Spleen (tissue), 11 donors: ENCODE measurements around the gene SMAD5. TPM values are rescaled to one million over a fixed set of nuclear protein-coding genes. Genes with fewer than 3 reads are reported as not detected.

Experiments used
- DNase-seq: peaks from one replicate; pipeline ENCODE4 v3.0.0-alpha.2; 2020
- H3K27ac ChIP-seq, 8 donors: fragments of 200-600 bp; sonication (generic) in 7 of 8; 1 replicate in 4 of 8; 2 replicates in 4 of 8; pipeline versions ENCODE4 v1.5.0 to v1.8.0; 2016 to 2021; ENCODE audit warnings: inconsistent platforms in 4 of 8, mild to moderate bottlenecking in 4 of 8, moderate library complexity in 1 of 8
- H3K27me3 ChIP-seq, 7 donors: fragments of 200-600 bp; sonication (generic) in 6 of 7; replicated peaks in 1 of 7; 1 replicate in 4 of 7; 2 replicates in 3 of 7; pipeline versions ENCODE4 v1.5.0 to v1.8.0; 2016 to 2021; ENCODE audit warnings: inconsistent platforms in 3 of 7, mild to moderate bottlenecking in 1 of 7
- H3K36me3 ChIP-seq, 6 donors: fragments of 200-600 bp; sonication (generic) in 5 of 6; 1 replicate in 4 of 6; 2 replicates in 2 of 6; pipeline versions ENCODE4 v1.5.0 to v1.8.0; 2016 to 2021; ENCODE audit warnings: inconsistent platforms in 2 of 6
- H3K4me1 ChIP-seq, 6 donors: fragments of 200-600 bp; sonication (generic) in 5 of 6; 1 replicate in 3 of 6; 2 replicates in 3 of 6; pipeline versions ENCODE4 v1.5.0 to v1.8.0; 2016 to 2021; ENCODE audit warnings: inconsistent platforms in 3 of 6
- H3K4me3 ChIP-seq, 8 donors: fragments of 200-600 bp; sonication (generic) in 7 of 8; 1 replicate in 4 of 8; 2 replicates in 4 of 8; pipeline versions ENCODE4 v1.5.0 to v1.8.0; 2016 to 2021; ENCODE audit warnings: inconsistent platforms in 4 of 8, mild to moderate bottlenecking in 4 of 8, moderate library complexity in 2 of 8
- H3K9me3 ChIP-seq, 8 donors: fragments of 200-600 bp; sonication (generic) in 7 of 8; 1 replicate in 4 of 8; 2 replicates in 4 of 8; pipeline versions ENCODE4 v1.5.0 to v1.8.0; 2016 to 2021; ENCODE audit warnings: inconsistent platforms in 4 of 8
- POLR2A ChIP-seq, 3 donors: fragments of 450-650 bp; IDR thresholded peaks; one replicate each; pipeline ENCODE4 v1.5.1; 2017; ENCODE audit warnings: antibody characterized with exemption in 3 of 3, mild to moderate bottlenecking in 1 of 3
- POLR2AphosphoS5 ChIP-seq, 3 donors: sonication (generic); formaldehyde crosslinking; IDR thresholded peaks; one replicate each; pipeline ENCODE4 v1.5.1; 2017; ENCODE audit warnings: antibody characterized with exemption in 3 of 3
- WGBS, 5 donors: extraction: QIAGEN DNeasy Blood & Tissue Kit in 3 of 5; methylation state at CpG; one replicate each; pipeline versions ENCODE4 v1.1.5 to v1.1.7; 2013 to 2018; 5-methylcytosine and 5-hydroxymethylcytosine counted together
- intact Hi-C: fragments of 100-400 bp; cut with DNase I; formaldehyde crosslinking; loops from one replicate; pipeline ENCODE4 v1.15.0; 2023; ENCODE audit warnings: low total_unique reads
- polyA plus RNA-seq, 3 donors: library from polyadenylated mRNA; stranded (reverse); fragments of 200-250 nt; gene quantifications; one replicate each; pipeline ENCODE4 v1.2.1, GENCODE V29; 2013
- total RNA-seq, 7 donors: library from RNA; depleted of rRNA in 3 of 7; stranded (reverse); fragments of >200 nt in 3 of 7; fragmentation: NEBNext Ultra II Directional in 4 of 7; extraction: Animal tissue kit (Norgen Biotek cat#: 25700) in 4 of 7; gene quantifications; one replicate each; pipeline versions ENCODE4 v1.1.0 to v1.2.1, GENCODE V29; 2016 to 2021
- TF ChIP-seq, protein P1 (sequence below), 11 experiments: fragments of 200-600 bp in 7 of 11; fragments of 450-650 bp in 4 of 11; sonication (generic) in 4 of 11; IDR thresholded peaks in 8 of 11; conservative IDR thresholded peaks in 3 of 11; 1 replicate in 7 of 11; 2 replicates in 4 of 11; pipeline versions ENCODE4 v1.4.0 to v1.8.0; 2016 to 2021; ENCODE audit warnings: antibody characterized with exemption in 11 of 11, inconsistent platforms in 4 of 11, mild to moderate bottlenecking in 1 of 11
- donor health status: healthy with polysubstance abuse.
- donor health status: DM: no; HTN: no; CAD: no; lungs with moderate emphysema.
- donor health status: DM: no; HTN: no; CAD: no.
- donor health status: Bipolar disorder and iron deficiency.
- donor health status: healthy.
- donor health status: DM: no; HTN: no; CAD: no.
- donor health status: DM: yes; HTN: yes; CAD: no.

SMAD5 gene
- total and polyA plus RNA-seq, 10 donors = 5.3 to 70.4 (median 52.8) TPM

DNA sequence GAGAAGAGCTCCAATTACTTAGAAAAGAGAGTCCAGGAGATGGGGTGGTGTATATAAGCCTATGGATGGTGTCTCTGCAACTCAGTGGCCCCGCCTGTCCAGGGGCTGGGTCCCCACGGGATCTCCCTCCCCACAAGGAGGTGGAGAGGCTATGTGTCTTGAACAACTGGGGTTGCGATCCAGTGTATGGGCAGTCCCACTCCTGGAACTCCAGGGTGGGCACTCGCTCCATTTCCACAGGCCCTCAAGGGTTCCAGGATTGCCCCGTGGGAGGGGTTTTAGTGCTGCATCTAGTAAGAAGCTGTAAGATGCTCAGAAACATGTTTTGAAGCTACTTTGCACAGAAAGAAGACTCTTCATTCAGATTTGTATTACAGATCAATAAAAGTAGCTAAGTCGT, 558 bp upstream of the SMAD5 start:
- peaks cover 0 to 3% (median 0%) of the 10 kb centered on the region in 7 donors for H3K27me3 ChIP-seq
- H3K4me3 ChIP-seq = peak overlapping the region; percentile 76 to 96 (median 80)
- WGBS, 5 donors = 16 to 28% (median 23%) methylated on average over 6 of the region's 6 CpGs
- no peaks in the 10 kb centered on the region for H3K9me3 ChIP-seq
- TF ChIP-seq, protein P1, sequence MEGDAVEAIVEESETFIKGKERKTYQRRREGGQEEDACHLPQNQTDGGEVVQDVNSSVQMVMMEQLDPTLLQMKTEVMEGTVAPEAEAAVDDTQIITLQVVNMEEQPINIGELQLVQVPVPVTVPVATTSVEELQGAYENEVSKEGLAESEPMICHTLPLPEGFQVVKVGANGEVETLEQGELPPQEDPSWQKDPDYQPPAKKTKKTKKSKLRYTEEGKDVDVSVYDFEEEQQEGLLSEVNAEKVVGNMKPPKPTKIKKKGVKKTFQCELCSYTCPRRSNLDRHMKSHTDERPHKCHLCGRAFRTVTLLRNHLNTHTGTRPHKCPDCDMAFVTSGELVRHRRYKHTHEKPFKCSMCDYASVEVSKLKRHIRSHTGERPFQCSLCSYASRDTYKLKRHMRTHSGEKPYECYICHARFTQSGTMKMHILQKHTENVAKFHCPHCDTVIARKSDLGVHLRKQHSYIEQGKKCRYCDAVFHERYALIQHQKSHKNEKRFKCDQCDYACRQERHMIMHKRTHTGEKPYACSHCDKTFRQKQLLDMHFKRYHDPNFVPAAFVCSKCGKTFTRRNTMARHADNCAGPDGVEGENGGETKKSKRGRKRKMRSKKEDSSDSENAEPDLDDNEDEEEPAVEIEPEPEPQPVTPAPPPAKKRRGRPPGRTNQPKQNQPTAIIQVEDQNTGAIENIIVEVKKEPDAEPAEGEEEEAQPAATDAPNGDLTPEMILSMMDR (IDR thresholded peaks at IDR 0.05 in 8 of 11, conservative IDR thresholded peaks at IDR 0.05 in 3 of 11) = no peak
- TF ChIP-seq POLR2A (IDR thresholded peaks at IDR 0.05) = no peak
- TF ChIP-seq POLR2AphosphoS5 (IDR thresholded peaks at IDR 0.05) = no peak
- peaks cover 12 to 50% (median 35%) of the 10 kb centered on the region in 6 donors for H3K4me1 ChIP-seq
- no peaks in the 10 kb centered on the region for H3K36me3 ChIP-seq
- peak overlapping the region; percentile 90 to 97 (median 95) for H3K27ac ChIP-seq
- intact Hi-C loops = no loop called here
- peak; percentile 78 for DNase-seq

DNA sequence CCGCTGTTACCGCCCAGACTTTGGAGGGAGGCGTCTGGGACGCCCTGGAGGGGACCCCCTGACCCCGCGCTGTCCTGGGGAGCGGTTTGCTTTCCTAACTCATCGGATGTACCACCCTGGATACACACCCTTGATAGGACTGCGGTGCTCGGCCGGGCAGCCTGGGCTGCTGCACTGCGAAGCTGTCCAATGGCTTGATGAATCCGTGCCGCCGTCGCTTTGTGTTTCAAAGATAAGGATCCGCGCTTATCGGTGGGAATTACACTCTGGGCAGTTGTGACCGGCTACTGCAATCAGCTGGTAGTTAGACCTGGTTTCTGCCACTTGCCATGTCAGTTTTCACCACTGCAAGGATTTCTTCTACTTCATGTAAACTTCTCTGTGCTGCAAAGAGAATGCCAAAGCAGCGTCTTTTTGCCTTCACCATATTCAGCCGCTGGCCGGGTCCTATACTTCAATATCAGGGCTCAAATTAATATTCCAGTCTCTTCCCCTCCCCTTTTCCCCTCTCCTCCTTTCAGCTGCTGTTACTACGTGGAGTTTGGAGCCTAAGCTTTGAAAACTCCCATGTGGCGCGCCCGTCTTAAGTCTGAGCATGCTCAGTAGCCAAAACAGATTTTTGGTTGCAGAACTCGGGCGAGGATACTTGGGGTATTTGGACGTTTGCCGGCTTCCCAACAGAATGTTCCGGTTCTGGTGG, 727 bp downstream of the SMAD5 start:
- peak overlapping the region; percentile 90 to 97 (median 95) for H3K27ac ChIP-seq
- peak overlapping the region; percentile 76 to 96 (median 80) for H3K4me3 ChIP-seq
- WGBS, 5 donors = 0 to 1% (median 1%) methylated on average over 16 to 32 of the region's 32 CpGs
- DNase-seq = no peak
- no peaks in the 10 kb centered on the region for H3K36me3 ChIP-seq
- intact Hi-C loops = no loop called here
- peaks cover 12 to 62% (median 46%) of the 10 kb centered on the region in 6 donors for H3K4me1 ChIP-seq
- no peaks in the 10 kb centered on the region for H3K9me3 ChIP-seq
- H3K27me3 ChIP-seq = no peaks in the 10 kb centered on the region
- TF ChIP-seq POLR2A (IDR thresholded peaks at IDR 0.05) (no peak), POLR2AphosphoS5 (IDR thresholded peaks at IDR 0.05) (no peak)
- TF ChIP-seq, protein P1 (IDR thresholded peaks at IDR 0.05 in 8 of 11, conservative IDR thresholded peaks at IDR 0.05 in 3 of 11) = no peak

DNA sequence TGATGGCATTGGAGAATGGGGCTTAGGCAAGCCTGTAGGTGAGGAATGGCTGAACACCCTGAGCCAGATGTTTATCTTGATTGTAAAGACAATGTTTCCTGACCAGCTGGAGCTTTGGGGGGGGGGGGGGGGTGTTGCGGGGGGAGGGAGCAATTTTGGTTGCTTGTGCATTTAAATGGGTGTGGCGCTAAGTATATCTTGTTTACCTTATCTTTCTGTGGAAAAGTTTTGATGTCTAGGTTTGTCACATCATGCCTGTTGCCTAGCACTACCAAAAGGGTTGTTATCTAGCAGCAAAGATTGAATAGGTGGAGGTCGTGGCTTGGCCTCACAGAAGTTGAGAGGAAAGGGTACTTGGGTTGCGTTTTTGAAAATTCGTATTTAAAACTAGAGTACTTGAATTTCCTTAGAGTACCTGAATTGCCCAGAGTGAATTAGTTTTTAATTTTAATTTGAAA, 1.3 kb downstream of the SMAD5 start:
- no peak for DNase-seq
- Histone ChIP-seq H3K27me3 (no peaks in the 10 kb centered on the region), H3K4me3 (peak overlapping the region; percentile 76 to 96 (median 80)), H3K9me3 (no peaks in the 10 kb centered on the region), H3K4me1 (peaks cover 12 to 68% (median 50%) of the 10 kb centered on the region in 6 donors), H3K36me3 (no peaks in the 10 kb centered on the region), H3K27ac (peak overlapping the region in 5 of 8 donors; percentile 91 to 97 (median 95))
- intact Hi-C loops = no loop called here
- no peak for TF ChIP-seq POLR2A (IDR thresholded peaks at IDR 0.05)
- no peak for TF ChIP-seq POLR2AphosphoS5 (IDR thresholded peaks at IDR 0.05)
- TF ChIP-seq, protein P1 (IDR thresholded peaks at IDR 0.05 in 8 of 11, conservative IDR thresholded peaks at IDR 0.05 in 3 of 11) = no peak
- WGBS, 5 donors = 15 to 25% (median 21%) methylated on average over 4 to 5 of the region's 5 CpGs

GRCh38 chr5:136134653-136135052, 2.0 kb downstream of the SMAD5 start:
- peak overlapping the region in 3 of 8 donors; percentile 2 to 96 (median 95) for H3K4me3 ChIP-seq
- H3K36me3 ChIP-seq = no peaks in the 10 kb centered on the region
- WGBS, 5 donors = 45 to 69% (median 57%) methylated on average over 1 of the region's 1 CpG
- intact Hi-C loops = no loop called here
- no peaks in the 10 kb centered on the region for H3K27me3 ChIP-seq
- no peaks in the 10 kb centered on the region for H3K9me3 ChIP-seq
- DNase-seq = no peak
- H3K4me1 ChIP-seq = peaks cover 12 to 72% (median 52%) of the 10 kb centered on the region in 6 donors
- TF ChIP-seq, protein P1 (IDR thresholded peaks at IDR 0.05 in 8 of 11, conservative IDR thresholded peaks at IDR 0.05 in 3 of 11) = no peak
- no peak for TF ChIP-seq POLR2A (IDR thresholded peaks at IDR 0.05)
- no peak for TF ChIP-seq POLR2AphosphoS5 (IDR thresholded peaks at IDR 0.05)
- peak overlapping the region in 1 of 8 donors; percentile 95 for H3K27ac ChIP-seq
